Vagina (tissue), 2 donors: Measurements from ENCODE around the gene EPB41L3. TPM values are rescaled to one million over a fixed set of nuclear protein-coding genes. Genes with fewer than 3 reads are reported as not detected.

Experiments used
- DNase-seq, 2 donors: peaks; one replicate each; pipeline ENCODE4 v3.0.0-alpha.2; 2017; ENCODE audit errors: extremely low spot score in 2 of 2
- H3K27ac ChIP-seq: fragments of 200-600 bp; sonication (generic); one replicate; pipeline ENCODE4 v1.5.1; 2019
- H3K27me3 ChIP-seq: fragments of 200-600 bp; sonication (generic); one replicate; pipeline ENCODE4 v1.5.1; 2019
- H3K36me3 ChIP-seq, 2 donors: fragments of 200-600 bp; sonication (generic); one replicate each; pipeline ENCODE4 v1.5.1; 2017 to 2019
- H3K4me1 ChIP-seq: fragments of 200-600 bp; sonication (generic); one replicate; pipeline ENCODE4 v1.5.1; 2019
- H3K4me3 ChIP-seq, 2 donors: fragments of 200-600 bp; sonication (generic); 1 replicate in 1 of 2; 2 replicates in 1 of 2; pipeline ENCODE4 v1.5.1; 2016 to 2019
- H3K9me3 ChIP-seq: fragments of 200-600 bp; sonication (generic); one replicate; pipeline ENCODE4 v1.5.1; 2019
- POLR2A ChIP-seq, 2 donors: fragments of 450-650 bp; IDR thresholded peaks; one replicate each; pipeline ENCODE4 v1.6.1; 2017; ENCODE audit warnings: antibody characterized with exemption in 2 of 2, mild to moderate bottlenecking in 2 of 2, moderate library complexity in 2 of 2
- POLR2AphosphoS5 ChIP-seq, 2 donors: sonication (generic); formaldehyde crosslinking; IDR thresholded peaks; one replicate each; pipeline ENCODE4 v1.9.0; 2017; ENCODE audit warnings: antibody characterized with exemption in 2 of 2, mild to moderate bottlenecking in 2 of 2, low read depth in 1 of 2; ENCODE audit not compliant: insufficient read depth in 1 of 2
- intact Hi-C: fragments of 100-400 bp; cut with DNase I; formaldehyde crosslinking; loops from one replicate; pipeline ENCODE4 v1.15.1; 2023
- total RNA-seq: library from RNA; depleted of rRNA; stranded (reverse); fragments of >200 nt; gene quantifications from one replicate; pipeline ENCODE4 v1.2.3, GENCODE V29; 2016
- TF ChIP-seq, protein P1 (sequence below), 3 experiments: fragments of 450-650 bp in 2 of 3; fragments of 200-600 bp in 1 of 3; sonication (generic) in 1 of 3; IDR thresholded peaks; one replicate each; pipeline ENCODE4 v1.5.1; 2017 to 2019; ENCODE audit warnings: antibody characterized with exemption in 3 of 3, mild to moderate bottlenecking in 2 of 3, moderate library complexity in 2 of 3

EPB41L3 gene
- total RNA-seq, 1 donor from 2014 or later: 53.0 TPM

DNA sequence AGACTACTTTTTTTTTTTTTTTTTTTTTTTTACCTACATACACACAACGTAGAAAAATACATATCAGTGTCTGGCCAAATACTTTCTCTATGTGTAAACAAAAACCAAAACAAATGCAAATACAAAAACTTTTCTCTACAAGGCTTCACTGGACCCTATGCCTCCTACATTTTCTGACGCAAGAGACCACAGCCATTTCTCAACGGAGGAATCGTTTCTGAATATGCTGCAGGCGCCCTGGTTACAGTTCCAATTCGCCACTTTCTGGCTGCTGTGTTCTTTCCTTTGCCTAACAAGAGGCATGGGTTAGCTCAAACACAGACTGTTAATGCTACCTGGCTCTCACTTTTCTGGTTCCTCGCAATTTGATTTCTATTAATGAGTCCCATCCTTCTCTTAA, 96.4 kb downstream of the EPB41L3 start:
- intact Hi-C loops: no loop called here
- H3K4me3 ChIP-seq: no peak overlapping the region
- H3K36me3 ChIP-seq: no peaks in the 10 kb centered on the region
- no peaks in the 10 kb centered on the region for H3K4me1 ChIP-seq
- DNase-seq: no peak
- TF ChIP-seq POLR2AphosphoS5 (IDR thresholded peaks at IDR 0.05; ENCODE audit: insufficient read depth in 1 of 2, low read depth in 1 of 2) (no peak), POLR2A (IDR thresholded peaks at IDR 0.05) (no peak)
- TF ChIP-seq, protein P1, sequence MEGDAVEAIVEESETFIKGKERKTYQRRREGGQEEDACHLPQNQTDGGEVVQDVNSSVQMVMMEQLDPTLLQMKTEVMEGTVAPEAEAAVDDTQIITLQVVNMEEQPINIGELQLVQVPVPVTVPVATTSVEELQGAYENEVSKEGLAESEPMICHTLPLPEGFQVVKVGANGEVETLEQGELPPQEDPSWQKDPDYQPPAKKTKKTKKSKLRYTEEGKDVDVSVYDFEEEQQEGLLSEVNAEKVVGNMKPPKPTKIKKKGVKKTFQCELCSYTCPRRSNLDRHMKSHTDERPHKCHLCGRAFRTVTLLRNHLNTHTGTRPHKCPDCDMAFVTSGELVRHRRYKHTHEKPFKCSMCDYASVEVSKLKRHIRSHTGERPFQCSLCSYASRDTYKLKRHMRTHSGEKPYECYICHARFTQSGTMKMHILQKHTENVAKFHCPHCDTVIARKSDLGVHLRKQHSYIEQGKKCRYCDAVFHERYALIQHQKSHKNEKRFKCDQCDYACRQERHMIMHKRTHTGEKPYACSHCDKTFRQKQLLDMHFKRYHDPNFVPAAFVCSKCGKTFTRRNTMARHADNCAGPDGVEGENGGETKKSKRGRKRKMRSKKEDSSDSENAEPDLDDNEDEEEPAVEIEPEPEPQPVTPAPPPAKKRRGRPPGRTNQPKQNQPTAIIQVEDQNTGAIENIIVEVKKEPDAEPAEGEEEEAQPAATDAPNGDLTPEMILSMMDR (IDR thresholded peaks at IDR 0.05): no peak
- H3K27ac ChIP-seq: no peak overlapping the region
- no peaks in the 10 kb centered on the region for H3K27me3 ChIP-seq
- no peaks in the 10 kb centered on the region for H3K9me3 ChIP-seq

DNA sequence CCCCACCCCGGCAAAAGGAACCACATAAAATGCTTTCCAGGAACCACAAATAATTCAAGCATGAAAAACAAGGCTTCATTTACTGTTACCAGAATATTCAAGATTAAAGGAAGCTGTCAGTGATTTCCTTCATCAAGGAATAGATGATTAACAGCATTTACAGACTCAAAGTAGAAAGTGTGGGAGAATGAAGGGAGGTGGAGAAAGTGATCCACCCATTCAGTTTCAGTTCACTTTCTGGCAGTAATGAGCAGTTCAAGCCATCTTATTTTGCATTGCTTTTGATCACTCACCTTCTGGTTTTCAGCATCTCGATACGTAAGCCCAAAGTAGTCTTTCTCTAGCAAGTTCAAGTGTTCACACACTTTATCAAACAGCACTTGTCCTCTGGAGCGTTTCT, 99.0 kb downstream of the EPB41L3 start:
- intact Hi-C loops: no loop called here
- Histone ChIP-seq H3K4me3 (no peak overlapping the region), H3K27ac (no peak overlapping the region), H3K36me3 (no peaks in the 10 kb centered on the region), H3K27me3 (no peaks in the 10 kb centered on the region), H3K9me3 (no peaks in the 10 kb centered on the region), H3K4me1 (no peaks in the 10 kb centered on the region)
- DNase-seq: no peak
- TF ChIP-seq, protein P1 (IDR thresholded peaks at IDR 0.05): no peak
- TF ChIP-seq POLR2AphosphoS5 (IDR thresholded peaks at IDR 0.05; ENCODE audit: insufficient read depth in 1 of 2, low read depth in 1 of 2): no peak
- no peak for TF ChIP-seq POLR2A (IDR thresholded peaks at IDR 0.05)

DNA sequence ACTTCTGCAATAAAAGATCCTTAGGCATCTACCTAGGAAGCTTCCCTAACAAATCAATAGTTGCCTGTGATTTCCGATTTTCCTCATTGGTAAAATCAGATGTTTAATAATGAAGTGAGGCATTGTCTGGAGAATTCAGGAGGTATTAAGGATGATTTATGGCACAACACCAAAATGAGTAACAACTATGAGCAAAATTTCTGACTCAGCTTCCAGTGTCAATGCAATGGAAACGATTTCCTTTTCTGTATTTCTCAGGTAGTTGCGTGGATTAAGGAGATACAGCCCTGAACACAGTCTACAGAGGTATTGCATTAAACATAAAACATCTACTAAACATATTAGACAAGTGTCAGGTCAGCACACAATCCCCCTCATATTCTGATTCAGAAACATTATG, 99.5 kb downstream of the EPB41L3 start:
- H3K27ac ChIP-seq: no peak overlapping the region
- H3K27me3 ChIP-seq: no peaks in the 10 kb centered on the region
- no peaks in the 10 kb centered on the region for H3K4me1 ChIP-seq
- no peaks in the 10 kb centered on the region for H3K9me3 ChIP-seq
- H3K36me3 ChIP-seq: no peaks in the 10 kb centered on the region
- no peak for TF ChIP-seq POLR2A (IDR thresholded peaks at IDR 0.05)
- TF ChIP-seq POLR2AphosphoS5 (IDR thresholded peaks at IDR 0.05; ENCODE audit: insufficient read depth in 1 of 2, low read depth in 1 of 2): no peak
- TF ChIP-seq, protein P1 (IDR thresholded peaks at IDR 0.05): no peak
- intact Hi-C loops: no loop called here
- no peak overlapping the region for H3K4me3 ChIP-seq
- no peak for DNase-seq

DNA sequence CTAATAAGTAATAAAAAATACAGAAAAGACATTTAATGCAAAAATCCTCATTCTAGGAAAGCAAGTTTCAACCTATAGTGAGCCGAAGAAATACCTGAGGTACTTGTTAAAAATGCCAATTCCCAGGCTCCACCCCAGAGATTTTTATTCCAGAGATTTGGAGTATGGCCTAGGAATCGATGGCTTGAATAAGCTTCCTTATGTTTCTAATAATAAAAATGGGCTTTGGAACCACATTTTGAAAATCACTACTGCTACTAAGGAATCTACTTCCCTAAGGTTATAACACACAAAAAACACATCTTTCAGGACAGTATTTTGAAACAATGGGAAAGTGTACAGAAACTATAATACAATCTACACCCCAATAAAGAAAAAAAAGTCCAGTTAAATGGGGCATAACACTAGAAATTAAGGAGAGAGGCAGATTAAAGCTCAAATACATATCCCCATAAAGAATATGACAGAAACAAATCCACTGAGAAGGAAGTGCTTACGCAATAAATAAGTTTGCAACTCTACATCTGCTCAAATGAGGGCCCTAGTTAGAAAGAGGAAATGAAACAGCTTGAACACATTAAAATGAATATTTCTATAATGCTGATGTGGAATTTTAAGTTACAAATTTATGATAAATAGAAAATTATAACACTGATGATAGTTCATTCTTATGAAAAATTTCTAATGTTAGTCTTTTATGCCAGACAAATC, 103.7 kb downstream of the EPB41L3 start:
- Histone ChIP-seq H3K36me3 (no peaks in the 10 kb centered on the region), H3K4me1 (no peaks in the 10 kb centered on the region), H3K27ac (no peak overlapping the region), H3K27me3 (no peaks in the 10 kb centered on the region), H3K9me3 (no peaks in the 10 kb centered on the region), H3K4me3 (no peak overlapping the region)
- no peak for DNase-seq
- TF ChIP-seq, protein P1 (IDR thresholded peaks at IDR 0.05): no peak
- TF ChIP-seq POLR2AphosphoS5 (IDR thresholded peaks at IDR 0.05; ENCODE audit: insufficient read depth in 1 of 2, low read depth in 1 of 2): no peak
- no peak for TF ChIP-seq POLR2A (IDR thresholded peaks at IDR 0.05)
- intact Hi-C loops: no loop called here

DNA sequence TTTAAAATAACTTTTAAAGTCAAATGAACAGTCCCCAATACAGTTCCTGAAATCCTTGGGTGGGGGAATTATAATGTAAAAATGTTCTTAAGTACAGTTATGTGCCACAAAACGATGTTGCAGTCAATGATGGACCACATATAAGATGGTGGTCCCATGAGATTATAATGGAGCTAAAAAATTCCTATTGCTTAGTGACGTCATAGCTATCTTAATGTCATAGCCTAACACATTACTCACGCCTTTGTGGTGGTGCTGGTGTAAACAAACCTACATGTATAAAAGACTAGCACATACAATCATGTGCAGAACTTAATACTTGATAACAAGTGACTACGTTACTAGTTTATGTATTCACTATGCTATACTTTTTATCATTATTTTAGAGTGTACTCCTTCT, 109.4 kb downstream of the EPB41L3 start:
- Histone ChIP-seq H3K9me3 (no peaks in the 10 kb centered on the region), H3K27me3 (no peaks in the 10 kb centered on the region), H3K4me3 (no peak overlapping the region), H3K36me3 (no peaks in the 10 kb centered on the region), H3K4me1 (no peaks in the 10 kb centered on the region), H3K27ac (no peak overlapping the region)
- DNase-seq: no peak
- intact Hi-C loops: no loop called here
- no peak for TF ChIP-seq POLR2A (IDR thresholded peaks at IDR 0.05)
- TF ChIP-seq, protein P1 (IDR thresholded peaks at IDR 0.05): no peak
- TF ChIP-seq POLR2AphosphoS5 (IDR thresholded peaks at IDR 0.05; ENCODE audit: insufficient read depth in 1 of 2, low read depth in 1 of 2): no peak
